ENCODE data around the gene PPIC.
"Not testable (repeated sequence)": the region's sequence is repeated elsewhere in the genome, so short reads cannot be mapped to it uniquely, and the experiment has no call there.

Gene PPIC

DNA sequence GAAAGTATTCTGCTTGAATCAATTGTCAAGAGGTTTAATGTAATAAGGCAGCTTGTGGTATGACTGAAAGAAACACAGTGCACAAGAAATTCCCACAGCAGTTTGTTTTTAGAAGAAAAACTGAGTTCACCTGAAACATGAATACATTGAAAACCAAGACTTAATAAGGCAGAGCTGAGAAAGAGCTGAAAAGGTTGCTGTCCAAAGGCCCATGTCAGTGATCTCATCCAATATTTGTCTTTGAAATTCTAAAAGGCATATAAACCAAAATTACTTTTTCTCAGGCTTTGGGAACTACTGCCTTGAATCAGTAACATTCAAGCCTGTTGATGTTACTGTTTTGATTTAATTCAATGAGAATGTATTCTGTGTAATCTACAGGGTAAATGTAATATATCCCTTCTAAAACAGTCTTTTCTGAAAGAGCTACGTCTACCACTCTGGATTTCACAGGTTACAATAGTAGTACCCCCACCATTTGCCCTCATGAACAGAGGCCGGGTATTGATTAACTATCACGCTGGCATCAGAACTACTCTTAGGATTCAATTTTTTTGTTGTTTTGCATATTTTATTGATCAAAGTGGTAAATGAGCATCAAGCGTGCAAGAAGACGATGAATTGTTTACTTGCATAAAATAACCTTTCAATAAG is 57.8 kb downstream of the PPIC start:
- H3K4me3 ChIP-seq (ENCODE audit: low read depth, low read length): no peak overlapping the region
- TF ChIP-seq CTCF (IDR thresholded peaks at IDR 0.05; ENCODE audit: insufficient read depth, low read depth, low read length, missing control alignments): no peak
- DNase-seq (ENCODE audit: low read depth): no peak

- TF ChIP-seq CTCF (IDR thresholded peaks at IDR 0.05; ENCODE audit: insufficient read depth, low read depth, low read length, missing control alignments): no peak
- H3K4me3 ChIP-seq (ENCODE audit: low read depth, low read length): no peak overlapping the region
- DNase-seq (ENCODE audit: low read depth): no peak
Observed at GRCh38 chr5:122978068-122978467, 58.5 kb downstream of the PPIC start.

DNA sequence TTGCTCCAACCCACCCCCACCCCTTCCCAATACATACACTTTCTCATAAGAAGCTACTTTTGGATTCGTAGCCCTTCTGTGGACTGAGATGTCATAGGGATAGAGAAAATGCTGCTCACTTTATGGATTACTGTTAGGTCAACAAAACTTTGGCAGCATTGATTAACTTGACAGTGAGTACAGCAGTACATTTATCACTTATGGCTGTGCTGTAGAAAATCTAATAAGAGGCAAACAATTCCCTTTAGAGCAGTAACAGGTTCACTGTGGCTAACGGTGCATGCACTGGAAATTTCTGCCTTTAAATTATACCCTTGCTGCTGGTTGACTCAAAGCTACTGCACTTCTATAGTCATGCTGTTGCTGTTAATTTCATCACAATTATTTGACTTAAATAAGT is 59.2 kb downstream of the PPIC start:
- no peak overlapping the region for H3K4me3 ChIP-seq (ENCODE audit: low read depth, low read length)
- TF ChIP-seq CTCF (IDR thresholded peaks at IDR 0.05; ENCODE audit: insufficient read depth, low read depth, low read length, missing control alignments): no peak
- no peak for DNase-seq (ENCODE audit: low read depth)

DNA sequence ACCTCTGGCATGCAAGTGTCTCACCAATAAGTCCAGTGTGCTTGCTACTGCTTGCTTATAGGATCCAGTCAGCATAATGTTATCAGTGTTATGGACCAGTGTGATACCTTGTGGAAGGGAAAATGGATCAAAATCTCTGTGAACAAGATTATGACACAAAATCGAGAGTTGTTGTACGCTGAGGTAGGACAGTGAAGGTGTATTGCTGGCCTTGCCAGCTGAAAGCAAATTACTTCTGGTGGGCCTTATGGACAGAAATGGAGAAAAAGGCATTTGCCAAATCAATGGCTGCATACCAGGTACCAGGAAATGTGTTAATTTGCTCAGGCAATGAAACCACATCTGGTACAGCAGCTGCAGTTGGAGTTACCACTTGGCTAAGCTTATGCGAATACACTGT is 62.3 kb downstream of the PPIC start:
- not testable (repeated sequence) for H3K4me3 ChIP-seq (ENCODE audit: low read depth, low read length); DNase-seq (ENCODE audit: low read depth)

- H3K4me3 ChIP-seq (ENCODE audit: low read depth, low read length); DNase-seq (ENCODE audit: low read depth): not testable (repeated sequence)
Observed at GRCh38 chr5:122973759-122974158, 62.8 kb downstream of the PPIC start.
